ENCODE results near the gene HDAC4.

DNA sequence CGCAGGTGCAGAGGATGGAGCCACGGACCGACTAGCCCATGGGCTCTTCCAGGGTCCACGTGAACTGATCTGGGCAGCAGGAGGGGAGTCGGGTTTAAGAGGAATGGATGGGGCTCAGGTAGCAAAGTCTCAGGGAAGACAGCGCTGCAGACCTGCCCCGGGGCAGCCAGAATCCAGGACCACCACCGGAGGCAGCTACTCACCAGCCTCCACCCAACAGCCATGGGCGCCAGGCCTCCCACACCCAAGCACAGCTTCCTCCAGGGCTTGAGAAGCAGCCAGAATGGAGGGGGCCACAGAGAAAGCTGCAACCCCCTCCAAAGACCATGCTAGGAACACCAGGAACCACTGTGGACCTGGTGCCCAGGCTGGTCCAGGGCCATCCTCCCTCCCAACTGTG is 388.6 kb downstream of the HDAC4 start:
- TF ChIP-seq, protein P1, sequence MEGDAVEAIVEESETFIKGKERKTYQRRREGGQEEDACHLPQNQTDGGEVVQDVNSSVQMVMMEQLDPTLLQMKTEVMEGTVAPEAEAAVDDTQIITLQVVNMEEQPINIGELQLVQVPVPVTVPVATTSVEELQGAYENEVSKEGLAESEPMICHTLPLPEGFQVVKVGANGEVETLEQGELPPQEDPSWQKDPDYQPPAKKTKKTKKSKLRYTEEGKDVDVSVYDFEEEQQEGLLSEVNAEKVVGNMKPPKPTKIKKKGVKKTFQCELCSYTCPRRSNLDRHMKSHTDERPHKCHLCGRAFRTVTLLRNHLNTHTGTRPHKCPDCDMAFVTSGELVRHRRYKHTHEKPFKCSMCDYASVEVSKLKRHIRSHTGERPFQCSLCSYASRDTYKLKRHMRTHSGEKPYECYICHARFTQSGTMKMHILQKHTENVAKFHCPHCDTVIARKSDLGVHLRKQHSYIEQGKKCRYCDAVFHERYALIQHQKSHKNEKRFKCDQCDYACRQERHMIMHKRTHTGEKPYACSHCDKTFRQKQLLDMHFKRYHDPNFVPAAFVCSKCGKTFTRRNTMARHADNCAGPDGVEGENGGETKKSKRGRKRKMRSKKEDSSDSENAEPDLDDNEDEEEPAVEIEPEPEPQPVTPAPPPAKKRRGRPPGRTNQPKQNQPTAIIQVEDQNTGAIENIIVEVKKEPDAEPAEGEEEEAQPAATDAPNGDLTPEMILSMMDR (conservative IDR thresholded peaks at IDR 0.05): no peak
- TF ChIP-seq EZH2 (IDR thresholded peaks at IDR 0.05; ENCODE audit: low read depth): no peak
